HepG2 (cell line): ENCODE results near the gene RAB24. TPM values are rescaled to one million over a fixed set of nuclear protein-coding genes. Genes with fewer than 3 reads are reported as not detected.

Experiments used
- ATF7-NPFF ChIP-seq: sonication (generic); formaldehyde crosslinking; IDR thresholded peaks from 2 replicates; pipeline ENCODE4 v1.8.1; 2023; ENCODE audit warnings: mild to moderate bottlenecking, low read depth, missing genetic modification reagents, moderate library complexity
- CCDC6 ChIP-seq: sonication (generic); formaldehyde crosslinking; IDR thresholded peaks from 2 replicates; pipeline ENCODE4 v1.8.1; 2022; ENCODE audit warnings: mild to moderate bottlenecking, missing genetic modification reagents, moderate library complexity
- DMAP1 ChIP-seq: IDR thresholded peaks from 2 replicates; pipeline ENCODE4 v1.6.1; 2016
- IKZF4 ChIP-seq: sonication (generic); formaldehyde crosslinking; IDR thresholded peaks from 2 replicates; pipeline ENCODE4 v1.5.1; 2020; ENCODE audit warnings: borderline replicate concordance, mild to moderate bottlenecking, low read depth, missing genetic modification reagents; ENCODE audit errors: not compliant biosample characterization
- MYNN ChIP-seq: sonication (generic); formaldehyde crosslinking; IDR thresholded peaks from 2 replicates; pipeline ENCODE4 v1.4.0; 2020; ENCODE audit warnings: mild to moderate bottlenecking, low read depth, missing genetic modification reagents
- NONO ChIP-seq, 2 experiments: fragments of 450-650 bp in 1 of 2; sonication (generic) in 1 of 2; formaldehyde crosslinking in 1 of 2; IDR thresholded peaks in 1 of 2; conservative IDR thresholded peaks in 1 of 2; 2 replicates each; pipeline versions ENCODE4 v1.6.1 to v1.8.0; 2017 to 2022; ENCODE audit warnings: mild to moderate bottlenecking in 1 of 2, missing genetic modification reagents in 1 of 2, moderate library complexity in 1 of 2
- RAD21 ChIP-seq: fragments of 450-650 bp; formaldehyde crosslinking; IDR thresholded peaks from 2 replicates; pipeline ENCODE4 v1.5.0; 2020; ENCODE audit warnings: mild to moderate bottlenecking
- TGIF2 ChIP-seq: IDR thresholded peaks from 2 replicates; pipeline ENCODE4 v1.6.1; 2016; ENCODE audit warnings: control low read depth, missing compliant biosample characterization
- ZBTB20 ChIP-seq: sonication (generic); formaldehyde crosslinking; IDR thresholded peaks from 2 replicates; pipeline ENCODE4 v1.8.1; 2023; ENCODE audit warnings: missing genetic modification reagents, low read depth, mild to moderate bottlenecking, borderline replicate concordance
- ZNF329 ChIP-seq: sonication (generic); formaldehyde crosslinking; IDR thresholded peaks from 2 replicates; pipeline ENCODE4 v1.9.0; 2021; ENCODE audit warnings: low read depth, mild to moderate bottlenecking, missing genetic modification reagents
- ZNF44 ChIP-seq: sonication (generic); formaldehyde crosslinking; IDR thresholded peaks from 2 replicates; pipeline ENCODE4 v1.5.1; 2020; ENCODE audit warnings: mild to moderate bottlenecking, missing genetic modification reagents
- ZNF550 ChIP-seq: sonication (generic); formaldehyde crosslinking; IDR thresholded peaks from 2 replicates; pipeline ENCODE4 v1.4.0; 2020; ENCODE audit warnings: mild to moderate bottlenecking, missing genetic modification reagents, borderline replicate concordance
- ZNF615 ChIP-seq: sonication (generic); formaldehyde crosslinking; IDR thresholded peaks from 2 replicates; pipeline ENCODE4 v1.5.0; 2020; ENCODE audit warnings: mild to moderate bottlenecking, missing genetic modification reagents, borderline replicate concordance
- polyA plus RNA-seq, 8 experiments: library from polyadenylated mRNA; depleted of rRNA in 3 of 8; stranded (reverse) in 7 of 8; unstranded in 1 of 8; fragments of >200 nt; fragmentation: Illumina TruSeq in 4 of 8; extraction: Trizol in 4 of 8; gene quantifications; 2 replicates each; pipeline versions ENCODE4 v1.2.1 to v1.2.3, GENCODE V29; 2011 to 2016; ENCODE audit warnings: low read depth in 4 of 8, missing spikeins in 1 of 8, mixed read lengths in 1 of 8; ENCODE audit not compliant: insufficient read depth in 1 of 8
- total RNA-seq, 5 experiments: library from RNA; depleted of rRNA; stranded (reverse); fragments of >200 nt; fragmentation: Illumina TruSeq; extraction: Trizol; gene quantifications; 2 replicates each; pipeline ENCODE4 v1.2.3, GENCODE V29; 2016; ENCODE audit warnings: low read depth in 1 of 5
- TF ChIP-seq, protein P1 (sequence below): sonication (generic); formaldehyde crosslinking; IDR thresholded peaks from 2 replicates; pipeline ENCODE4 v1.5.1; 2020; ENCODE audit warnings: mild to moderate bottlenecking, missing genetic modification reagents, moderate library complexity
- TF ChIP-seq, protein P2 (sequence below): sonication (generic); formaldehyde crosslinking; IDR thresholded peaks from 2 replicates; pipeline ENCODE4 v1.8.1; 2023; ENCODE audit warnings: mild to moderate bottlenecking, missing genetic modification reagents
- TF ChIP-seq, protein P3 (sequence below): sonication (generic); formaldehyde crosslinking; IDR thresholded peaks from 2 replicates; pipeline ENCODE4 v1.5.1; 2020; ENCODE audit warnings: missing genetic modification reagents, mild to moderate bottlenecking, borderline replicate concordance
- TF ChIP-seq, protein P4 (sequence below): sonication (generic); formaldehyde crosslinking; IDR thresholded peaks from 2 replicates; pipeline ENCODE4 v1.4.0; 2020; ENCODE audit warnings: missing genetic modification reagents, mild to moderate bottlenecking, borderline replicate concordance

The RAB24 gene
- total and polyA plus RNA-seq, 2 of the 13 experiments (the other 11 are each of a cell fraction or from before 2014, with no cell fraction given): 22.9 to 63.7 TPM

DNA sequence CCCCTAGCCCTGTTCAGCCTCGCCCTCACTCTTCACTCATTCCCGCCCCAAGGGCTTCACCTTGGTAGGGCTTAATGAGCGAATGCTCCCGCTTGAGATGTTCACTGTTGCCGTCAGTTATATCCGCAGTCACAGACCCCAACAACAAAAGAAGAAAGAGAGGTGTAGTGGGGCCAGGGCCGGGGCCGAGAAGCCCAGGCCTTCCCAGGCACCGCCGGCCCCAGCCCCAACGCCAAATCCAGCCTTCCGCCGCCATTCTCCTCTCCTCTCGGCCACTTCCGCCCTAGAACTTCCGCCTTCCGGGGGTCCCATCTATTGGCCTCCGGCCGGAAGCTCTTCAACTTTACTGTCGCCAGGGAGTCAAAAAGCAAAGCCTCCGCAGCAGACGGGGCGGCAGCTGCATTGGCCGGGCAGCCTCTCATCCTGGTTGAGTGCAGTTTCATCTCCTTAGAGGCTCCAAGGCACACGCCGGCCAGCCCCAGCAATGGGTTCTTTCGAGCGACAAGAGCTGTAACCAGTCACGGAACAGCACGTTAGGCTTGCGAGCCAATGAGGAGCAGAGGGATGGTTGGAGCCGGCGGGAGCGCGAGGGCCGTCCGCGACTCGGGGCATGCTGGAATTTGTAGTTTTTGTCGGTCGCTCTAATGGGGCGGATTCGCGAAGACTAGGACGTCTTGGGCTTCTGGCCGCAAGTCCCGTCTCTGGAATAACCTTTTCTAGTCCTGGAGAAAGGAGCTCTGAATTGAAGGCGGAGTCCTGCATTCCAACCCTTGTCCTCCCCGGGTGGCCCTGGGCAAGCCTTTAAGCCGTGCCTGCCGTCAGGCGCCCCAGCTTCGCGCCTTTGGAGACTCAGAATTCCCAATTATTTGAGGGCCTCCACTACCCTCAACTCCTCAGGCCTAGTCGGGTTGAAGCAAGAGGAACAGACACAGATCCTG lies 48.1 kb upstream of the RAB24 start, which contains the start of gene LMAN2 (continued):
- no peak for TF ChIP-seq MYNN (CRISPR knock-in tag)
- TF ChIP-seq, protein P1, sequence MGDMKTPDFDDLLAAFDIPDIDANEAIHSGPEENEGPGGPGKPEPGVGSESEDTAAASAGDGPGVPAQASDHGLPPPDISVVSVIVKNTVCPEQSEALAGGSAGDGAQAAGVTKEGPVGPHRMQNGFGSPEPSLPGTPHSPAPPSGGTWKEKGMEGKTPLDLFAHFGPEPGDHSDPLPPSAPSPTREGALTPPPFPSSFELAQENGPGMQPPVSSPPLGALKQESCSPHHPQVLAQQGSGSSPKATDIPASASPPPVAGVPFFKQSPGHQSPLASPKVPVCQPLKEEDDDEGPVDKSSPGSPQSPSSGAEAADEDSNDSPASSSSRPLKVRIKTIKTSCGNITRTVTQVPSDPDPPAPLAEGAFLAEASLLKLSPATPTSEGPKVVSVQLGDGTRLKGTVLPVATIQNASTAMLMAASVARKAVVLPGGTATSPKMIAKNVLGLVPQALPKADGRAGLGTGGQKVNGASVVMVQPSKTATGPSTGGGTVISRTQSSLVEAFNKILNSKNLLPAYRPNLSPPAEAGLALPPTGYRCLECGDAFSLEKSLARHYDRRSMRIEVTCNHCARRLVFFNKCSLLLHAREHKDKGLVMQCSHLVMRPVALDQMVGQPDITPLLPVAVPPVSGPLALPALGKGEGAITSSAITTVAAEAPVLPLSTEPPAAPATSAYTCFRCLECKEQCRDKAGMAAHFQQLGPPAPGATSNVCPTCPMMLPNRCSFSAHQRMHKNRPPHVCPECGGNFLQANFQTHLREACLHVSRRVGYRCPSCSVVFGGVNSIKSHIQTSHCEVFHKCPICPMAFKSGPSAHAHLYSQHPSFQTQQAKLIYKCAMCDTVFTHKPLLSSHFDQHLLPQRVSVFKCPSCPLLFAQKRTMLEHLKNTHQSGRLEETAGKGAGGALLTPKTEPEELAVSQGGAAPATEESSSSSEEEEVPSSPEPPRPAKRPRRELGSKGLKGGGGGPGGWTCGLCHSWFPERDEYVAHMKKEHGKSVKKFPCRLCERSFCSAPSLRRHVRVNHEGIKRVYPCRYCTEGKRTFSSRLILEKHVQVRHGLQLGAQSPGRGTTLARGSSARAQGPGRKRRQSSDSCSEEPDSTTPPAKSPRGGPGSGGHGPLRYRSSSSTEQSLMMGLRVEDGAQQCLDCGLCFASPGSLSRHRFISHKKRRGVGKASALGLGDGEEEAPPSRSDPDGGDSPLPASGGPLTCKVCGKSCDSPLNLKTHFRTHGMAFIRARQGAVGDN: peak; percentile 86
- TF ChIP-seq ZNF44: 0 out of 2 replicates have a peak, but pooled peaks have one; percentile 56
- TF ChIP-seq, protein P2, sequence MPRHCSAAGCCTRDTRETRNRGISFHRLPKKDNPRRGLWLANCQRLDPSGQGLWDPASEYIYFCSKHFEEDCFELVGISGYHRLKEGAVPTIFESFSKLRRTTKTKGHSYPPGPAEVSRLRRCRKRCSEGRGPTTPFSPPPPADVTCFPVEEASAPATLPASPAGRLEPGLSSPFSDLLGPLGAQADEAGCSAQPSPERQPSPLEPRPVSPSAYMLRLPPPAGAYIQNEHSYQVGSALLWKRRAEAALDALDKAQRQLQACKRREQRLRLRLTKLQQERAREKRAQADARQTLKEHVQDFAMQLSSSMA (CRISPR knock-in tag): no peak
- TF ChIP-seq NONO (IDR thresholded peaks at IDR 0.05): no peak
- no peak; the same call in 1 of the 2 replicates for TF ChIP-seq NONO (CRISPR knock-in tag; conservative IDR thresholded peaks at IDR 0.05)
- TF ChIP-seq, protein P3, sequence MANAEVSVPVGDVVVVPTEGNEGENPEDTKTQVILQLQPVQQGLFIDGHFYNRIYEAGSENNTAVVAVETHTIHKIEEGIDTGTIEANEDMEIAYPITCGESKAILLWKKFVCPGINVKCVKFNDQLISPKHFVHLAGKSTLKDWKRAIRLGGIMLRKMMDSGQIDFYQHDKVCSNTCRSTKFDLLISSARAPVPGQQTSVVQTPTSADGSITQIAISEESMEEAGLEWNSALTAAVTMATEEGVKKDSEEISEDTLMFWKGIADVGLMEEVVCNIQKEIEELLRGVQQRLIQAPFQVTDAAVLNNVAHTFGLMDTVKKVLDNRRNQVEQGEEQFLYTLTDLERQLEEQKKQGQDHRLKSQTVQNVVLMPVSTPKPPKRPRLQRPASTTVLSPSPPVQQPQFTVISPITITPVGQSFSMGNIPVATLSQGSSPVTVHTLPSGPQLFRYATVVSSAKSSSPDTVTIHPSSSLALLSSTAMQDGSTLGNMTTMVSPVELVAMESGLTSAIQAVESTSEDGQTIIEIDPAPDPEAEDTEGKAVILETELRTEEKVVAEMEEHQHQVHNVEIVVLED (CRISPR knock-in tag): peak; percentile 92
- TF ChIP-seq ZNF329 (CRISPR knock-in tag): no peak
- TF ChIP-seq DMAP1 (CRISPR knock-in tag): peak; percentile 85
- TF ChIP-seq TGIF2: peak; percentile 36; the same call in 1 of the 2 replicates
- TF ChIP-seq, protein P4, sequence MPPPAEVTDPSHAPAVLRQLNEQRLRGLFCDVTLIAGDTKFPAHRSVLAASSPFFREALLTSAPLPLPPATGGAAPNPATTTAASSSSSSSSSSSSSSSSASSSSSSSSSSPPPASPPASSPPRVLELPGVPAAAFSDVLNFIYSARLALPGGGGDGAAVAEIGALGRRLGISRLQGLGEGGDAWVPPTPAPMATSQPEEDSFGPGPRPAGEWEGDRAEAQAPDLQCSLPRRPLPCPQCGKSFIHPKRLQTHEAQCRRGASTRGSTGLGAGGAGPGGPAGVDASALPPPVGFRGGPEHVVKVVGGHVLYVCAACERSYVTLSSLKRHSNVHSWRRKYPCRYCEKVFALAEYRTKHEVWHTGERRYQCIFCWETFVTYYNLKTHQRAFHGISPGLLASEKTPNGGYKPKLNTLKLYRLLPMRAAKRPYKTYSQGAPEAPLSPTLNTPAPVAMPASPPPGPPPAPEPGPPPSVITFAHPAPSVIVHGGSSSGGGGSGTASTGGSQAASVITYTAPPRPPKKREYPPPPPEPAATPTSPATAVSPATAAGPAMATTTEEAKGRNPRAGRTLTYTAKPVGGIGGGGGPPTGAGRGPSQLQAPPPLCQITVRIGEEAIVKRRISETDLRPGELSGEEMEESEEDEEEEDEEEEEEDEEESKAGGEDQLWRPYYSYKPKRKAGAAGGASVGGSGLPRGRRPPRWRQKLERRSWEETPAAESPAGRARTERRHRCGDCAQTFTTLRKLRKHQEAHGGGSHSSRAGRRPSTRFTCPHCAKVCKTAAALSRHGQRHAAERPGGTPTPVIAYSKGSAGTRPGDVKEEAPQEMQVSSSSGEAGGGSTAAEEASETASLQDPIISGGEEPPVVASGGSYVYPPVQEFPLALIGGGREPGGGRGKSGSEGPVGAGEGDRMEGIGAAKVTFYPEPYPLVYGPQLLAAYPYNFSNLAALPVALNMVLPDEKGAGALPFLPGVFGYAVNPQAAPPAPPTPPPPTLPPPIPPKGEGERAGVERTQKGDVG: peak; percentile 73; the same call in 1 of the 2 replicates
- peak; percentile 28 for TF ChIP-seq IKZF4 (CRISPR knock-in tag)
- no peak for TF ChIP-seq CCDC6
- TF ChIP-seq ZNF550 (CRISPR knock-in tag): no peak
- peak; percentile 55; the same call in 1 of the 2 replicates for TF ChIP-seq ATF7-NPFF
- TF ChIP-seq ZNF615 (CRISPR knock-in tag): no peak
- TF ChIP-seq RAD21: peak; percentile 27; the same call in 1 of the 2 replicates
- no peak for TF ChIP-seq ZBTB20 (CRISPR knock-in tag)
